SHP77 (cell line): Measurements from ENCODE around the gene ACP5.

Experiments
- DNase-seq, 2 experiments: peaks; one replicate each; lab custom pipeline; 2025; lab: John Stamatoyannopoulos, UW

ACP5 gene

DNA sequence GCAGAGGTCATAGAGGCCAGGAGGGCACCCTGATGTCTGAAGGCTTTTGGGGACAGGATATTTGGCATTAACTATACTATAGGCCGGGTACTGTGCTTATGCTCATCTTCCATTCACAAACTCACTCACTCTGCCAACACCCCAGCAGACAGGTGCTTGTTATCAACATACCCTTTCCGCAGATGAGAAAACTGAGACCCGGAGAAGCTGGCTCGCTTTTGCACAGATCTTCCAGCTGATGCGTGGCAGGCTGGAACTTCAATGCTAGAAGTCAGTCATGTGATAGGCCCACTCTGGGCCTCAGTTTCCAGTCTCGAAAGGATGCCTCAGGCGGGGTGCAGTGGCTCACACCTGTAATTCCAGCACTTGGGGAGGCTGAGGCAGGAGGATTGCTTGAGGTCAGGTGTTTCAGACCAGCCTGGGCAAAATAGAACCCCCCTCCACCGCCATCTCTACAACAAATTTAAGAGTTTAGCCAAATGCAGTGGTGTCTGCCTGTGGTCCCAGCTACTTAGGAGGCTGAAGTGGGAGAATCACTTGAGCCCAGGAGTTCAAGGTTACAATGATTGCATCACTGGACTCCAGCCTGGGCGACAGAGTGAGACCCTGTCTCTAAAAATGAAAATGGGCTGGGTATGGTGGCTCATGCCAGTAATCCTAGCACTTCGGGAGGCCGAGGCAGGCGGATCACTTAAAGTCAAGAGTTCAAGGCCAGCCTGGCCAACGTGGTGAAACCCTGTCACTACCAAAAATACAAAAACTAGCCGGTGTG is 29.3 kb downstream of the ACP5 start:
- no peak for DNase-seq

DNA sequence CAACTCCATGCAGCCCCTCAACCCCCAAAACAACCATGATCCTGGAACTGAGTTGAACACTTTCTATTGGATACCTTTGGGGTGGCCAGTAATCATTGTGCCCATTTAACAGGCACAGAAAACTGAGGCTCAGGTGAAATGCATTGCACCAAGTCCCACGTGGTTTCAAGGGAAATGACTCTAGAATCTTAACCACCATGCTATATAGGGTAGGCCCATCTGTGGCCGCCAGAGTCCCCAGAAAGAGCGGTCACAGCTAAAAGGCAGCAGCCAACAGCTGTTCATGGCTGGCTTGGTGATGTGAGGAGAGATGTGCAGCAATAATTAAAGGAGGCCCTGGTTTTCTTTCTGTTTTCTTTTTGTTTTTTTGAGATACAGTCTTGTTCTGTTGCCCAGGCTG is 36.2 kb downstream of the ACP5 start:
- no peak for DNase-seq

DNA sequence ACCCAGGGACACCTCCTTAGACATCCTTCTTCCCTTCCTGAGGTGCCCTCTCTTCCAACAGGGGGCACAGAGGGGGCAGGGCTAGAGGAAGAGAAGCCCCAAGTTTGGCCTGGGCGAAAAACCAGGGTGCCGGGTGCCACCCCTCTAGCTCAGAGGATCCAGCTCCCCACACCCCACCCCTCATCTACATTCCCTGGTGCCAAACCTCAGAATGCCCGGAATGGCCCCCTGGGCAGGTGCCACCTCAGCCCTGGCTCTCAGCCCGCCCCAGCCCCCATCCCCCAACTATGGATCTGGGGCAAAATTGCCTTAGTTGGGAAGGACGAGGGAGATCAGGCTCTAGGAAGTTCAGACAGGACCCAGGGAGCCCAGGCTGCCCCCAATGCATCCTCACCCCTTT is 36.8 kb downstream of the ACP5 start:
- no peak for DNase-seq

DNA sequence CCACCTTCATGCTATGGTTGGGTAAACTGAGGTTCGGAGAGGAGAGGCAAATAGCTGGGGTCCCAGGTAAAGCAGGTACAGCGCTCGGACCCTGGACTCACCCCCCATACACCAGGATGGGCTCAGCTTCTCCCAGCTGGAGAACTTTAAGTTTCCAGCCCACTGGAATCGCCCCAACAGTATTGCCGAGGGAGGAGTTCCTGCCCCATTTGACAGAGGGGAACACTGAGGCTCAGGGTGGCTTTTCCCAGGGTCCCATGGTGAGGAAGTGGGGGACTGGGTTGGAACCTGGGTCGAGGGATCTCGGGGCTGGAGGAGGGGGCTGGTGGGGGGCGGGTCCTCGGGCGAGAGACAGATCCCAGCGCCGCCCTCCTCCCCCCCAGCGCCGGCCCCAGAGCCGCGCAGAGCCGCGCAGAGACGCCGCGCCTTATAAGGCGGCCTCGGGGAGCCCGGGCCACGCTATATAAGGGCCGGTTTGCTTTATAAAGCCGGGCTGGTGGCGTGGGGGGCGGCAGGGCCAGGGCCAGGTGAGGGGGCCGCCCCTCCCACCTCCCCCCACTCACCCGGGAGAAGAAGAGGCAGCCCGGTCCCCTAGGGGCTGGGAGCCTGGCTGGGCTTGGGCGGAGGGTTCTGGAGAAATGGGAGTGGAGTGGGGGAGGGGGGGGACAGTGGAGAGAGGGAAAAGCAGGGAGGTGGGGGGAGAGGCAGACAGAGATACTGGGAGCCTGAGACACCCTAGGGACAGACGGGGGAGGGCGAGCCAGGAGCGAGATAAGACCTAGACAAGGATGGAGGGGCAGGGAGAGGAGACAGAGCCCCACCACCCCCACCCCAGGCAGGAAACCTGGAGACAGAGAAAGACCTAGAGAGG is 37.7 kb downstream of the ACP5 start:
- DNase-seq = no peak

DNA sequence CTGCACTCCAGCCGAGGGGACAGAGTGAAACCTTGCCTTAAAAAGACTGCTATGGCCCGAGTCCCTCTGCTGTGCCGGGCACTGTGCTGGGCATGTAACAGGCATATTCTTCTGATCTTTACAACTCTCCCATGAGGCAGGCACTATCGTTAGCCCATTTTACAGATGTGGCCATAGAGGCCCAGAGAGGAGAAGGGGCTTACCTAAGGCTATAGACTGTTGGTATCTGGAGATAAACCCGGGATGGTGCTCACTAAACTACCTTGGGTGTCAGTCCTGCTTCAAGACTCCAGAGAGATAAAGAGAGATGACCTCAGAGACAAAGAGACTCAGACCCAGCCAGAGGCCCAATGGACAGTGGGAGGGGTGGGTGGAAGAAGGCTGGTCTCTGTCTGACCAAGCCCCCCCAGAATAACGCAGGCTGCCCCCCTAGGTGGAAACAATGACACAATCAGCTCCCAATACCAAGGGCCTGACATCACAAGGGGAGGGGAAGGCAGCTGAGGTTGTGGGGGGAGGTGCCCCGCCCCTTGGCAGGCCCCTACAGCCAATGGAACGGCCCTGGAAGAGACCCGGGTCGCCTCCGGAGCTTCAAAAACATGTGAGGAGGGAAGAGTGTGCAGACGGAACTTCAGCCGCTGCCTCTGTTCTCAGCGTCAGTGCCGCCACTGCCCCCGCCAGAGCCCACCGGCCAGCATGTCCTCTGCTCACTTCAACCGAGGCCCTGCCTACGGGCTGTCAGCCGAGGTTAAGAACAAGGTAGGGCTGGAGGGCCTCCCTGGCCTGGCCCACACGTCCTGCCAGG is 39.0 kb downstream of the ACP5 start, which contains the start of gene CNN1:
Gene CNN1 (plus strand): TSS at position 620 of the 805 bp plus-strand sequence. CDS start 77 bp downstream, at position 697.
- DNase-seq = no peak

DNA sequence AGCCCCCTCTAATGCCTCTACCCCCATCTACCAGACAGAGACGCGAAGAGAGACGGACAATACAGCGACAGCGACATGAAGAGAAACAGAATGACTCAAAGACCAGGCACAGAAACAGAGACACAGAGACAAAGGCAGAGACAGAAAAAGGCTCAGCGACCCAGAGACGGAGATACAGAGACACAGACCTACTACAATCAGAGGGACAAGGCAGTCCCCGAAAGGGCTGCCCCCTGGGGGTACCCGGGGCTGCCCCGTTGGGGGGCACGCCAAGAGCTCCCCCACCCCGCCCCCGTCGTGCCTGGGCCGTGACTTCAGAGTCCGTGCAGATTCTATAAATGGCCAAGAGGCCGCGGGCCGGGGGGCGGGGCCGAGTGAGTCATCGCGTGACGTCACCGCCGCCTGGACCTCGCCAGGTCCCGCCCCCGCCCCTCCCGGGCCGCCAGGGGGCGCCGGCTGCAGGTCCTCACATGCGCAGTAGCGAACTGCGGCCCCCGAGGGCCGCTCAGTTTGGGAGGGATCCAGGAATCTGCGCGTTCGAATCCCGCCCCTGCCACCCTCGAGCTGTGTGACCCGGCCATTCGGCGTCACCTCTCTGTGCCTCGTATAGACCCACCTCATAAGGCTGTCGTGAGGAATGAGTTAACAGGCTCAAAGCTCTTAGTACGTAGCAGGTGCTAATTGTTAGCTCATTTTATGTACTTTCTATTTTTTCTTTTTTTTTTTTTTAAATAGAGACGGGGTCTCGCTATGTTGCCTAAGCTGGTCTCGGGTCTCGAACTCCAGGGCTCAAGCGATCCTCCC is 41.5 kb downstream of the ACP5 start:
- peak; percentile 72 to 78 for DNase-seq

DNA sequence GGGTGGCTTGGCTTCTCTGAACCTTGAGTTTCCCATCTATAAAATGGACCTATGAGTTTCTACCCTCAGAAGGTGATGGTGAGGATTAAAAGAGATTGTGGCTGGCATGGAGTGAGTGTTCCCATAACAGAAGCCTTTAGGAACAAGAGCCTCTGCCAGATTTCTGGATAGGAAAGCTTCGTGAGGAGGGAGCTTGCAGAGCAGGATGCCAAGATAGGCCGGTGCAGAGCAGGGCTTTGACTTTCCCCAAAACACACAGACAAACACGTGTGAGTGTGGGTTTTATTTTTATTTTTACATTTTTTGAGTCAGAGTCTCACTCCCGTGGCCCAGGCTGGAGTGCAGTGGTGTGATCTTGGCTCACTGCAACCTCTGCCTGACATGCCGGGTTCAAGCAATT is 42.5 kb downstream of the ACP5 start:
- no peak for DNase-seq

DNA sequence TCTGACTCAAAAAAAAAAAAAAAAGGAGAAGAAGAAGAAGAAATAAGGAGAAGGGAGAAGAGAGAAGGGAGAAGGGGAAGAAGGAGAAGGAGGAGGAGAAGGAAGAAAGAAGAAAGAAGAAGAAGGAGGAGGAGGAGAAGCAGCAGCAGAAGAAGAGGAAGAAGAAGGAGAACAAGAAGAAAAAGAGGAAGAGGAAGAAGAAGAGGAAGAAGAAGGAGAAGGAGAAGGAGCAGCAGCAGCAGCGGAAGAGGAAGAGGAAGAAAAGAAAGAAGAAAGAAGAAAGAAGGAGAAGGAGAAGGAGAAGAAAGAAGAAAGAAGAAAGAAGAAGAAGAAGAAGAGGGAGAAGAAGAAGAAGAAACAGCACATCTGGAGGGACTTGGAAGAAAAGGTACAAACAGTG is 42.9 kb downstream of the ACP5 start:
- no peak for DNase-seq

DNA sequence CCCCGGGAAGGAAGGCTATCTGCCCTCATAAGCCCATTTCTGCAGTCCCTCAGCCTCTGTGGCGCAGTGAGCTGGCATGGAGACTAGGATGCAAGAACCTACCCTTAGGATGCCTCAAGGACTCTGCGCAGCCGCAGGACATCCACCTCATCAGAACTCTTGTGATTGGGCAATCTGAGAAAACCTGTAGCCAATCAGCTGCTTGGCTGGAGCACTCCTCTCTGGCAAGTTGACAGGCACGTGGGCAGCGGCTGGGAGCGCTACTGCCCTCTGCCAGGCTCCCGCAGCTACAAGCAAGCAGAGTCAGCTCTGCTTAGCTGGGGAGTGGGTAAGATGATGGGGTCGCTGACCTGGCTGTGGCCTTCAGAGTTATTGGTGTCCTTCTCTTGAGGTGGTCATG is 47.0 kb downstream of the ACP5 start:
- DNase-seq = peak; percentile 98 to 99

DNA sequence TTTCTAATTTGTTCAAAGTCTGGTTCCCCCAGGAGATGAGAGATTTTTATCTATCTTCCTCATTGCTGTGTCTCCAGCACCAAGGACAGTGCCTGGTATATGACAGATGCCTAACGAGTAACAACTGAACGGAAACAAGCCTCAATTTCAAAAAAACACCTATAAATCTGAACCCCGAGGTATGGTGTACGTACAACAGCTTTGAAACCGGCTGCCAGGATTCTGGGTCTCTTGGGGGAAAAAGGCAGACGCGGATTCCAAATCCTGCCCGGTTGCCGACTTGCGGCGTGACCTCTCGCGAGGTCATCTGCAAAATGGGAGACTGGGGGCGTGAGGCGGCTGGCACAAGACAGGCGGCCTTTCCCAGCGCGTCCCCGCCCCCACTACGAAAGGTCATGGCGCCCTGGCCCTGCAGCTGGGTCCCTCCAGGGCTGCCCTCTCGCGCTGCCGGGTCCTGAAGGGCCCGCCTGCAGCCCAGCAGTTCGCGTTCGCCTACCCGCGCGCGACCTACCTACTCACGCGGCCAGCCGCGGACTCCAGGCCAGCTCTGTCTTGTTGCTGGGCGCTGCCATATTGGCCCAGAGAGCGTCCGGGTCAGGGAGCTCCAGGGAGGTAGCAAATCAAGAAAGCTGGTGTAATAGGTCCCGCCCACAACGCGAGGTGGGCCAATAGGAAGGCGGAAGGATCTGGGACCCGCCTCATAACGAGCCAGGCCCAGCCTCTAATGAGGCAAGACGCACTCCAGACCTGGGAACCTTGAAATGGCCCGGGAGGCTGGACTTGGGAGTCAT is 48.7 kb downstream of the ACP5 start, which contains the start of gene ECSIT:
Gene ECSIT (minus strand): TSS at position 584 of the 791 bp plus-strand sequence. CDS start 9,964 bp downstream, outside the sequence.
- DNase-seq = peak; percentile 97
